ENCODE measurements around the gene PRPF6. TPM values are rescaled to one million over a fixed set of nuclear protein-coding genes. Genes with fewer than 3 reads are reported as not detected.

PRPF6 gene
- total and polyA plus RNA-seq, 2 of the 13 experiments (the other 11 are each of a cell fraction or from before 2014, with no cell fraction given) = 63.7 to 101 TPM

- TF ChIP-seq, protein P1, sequence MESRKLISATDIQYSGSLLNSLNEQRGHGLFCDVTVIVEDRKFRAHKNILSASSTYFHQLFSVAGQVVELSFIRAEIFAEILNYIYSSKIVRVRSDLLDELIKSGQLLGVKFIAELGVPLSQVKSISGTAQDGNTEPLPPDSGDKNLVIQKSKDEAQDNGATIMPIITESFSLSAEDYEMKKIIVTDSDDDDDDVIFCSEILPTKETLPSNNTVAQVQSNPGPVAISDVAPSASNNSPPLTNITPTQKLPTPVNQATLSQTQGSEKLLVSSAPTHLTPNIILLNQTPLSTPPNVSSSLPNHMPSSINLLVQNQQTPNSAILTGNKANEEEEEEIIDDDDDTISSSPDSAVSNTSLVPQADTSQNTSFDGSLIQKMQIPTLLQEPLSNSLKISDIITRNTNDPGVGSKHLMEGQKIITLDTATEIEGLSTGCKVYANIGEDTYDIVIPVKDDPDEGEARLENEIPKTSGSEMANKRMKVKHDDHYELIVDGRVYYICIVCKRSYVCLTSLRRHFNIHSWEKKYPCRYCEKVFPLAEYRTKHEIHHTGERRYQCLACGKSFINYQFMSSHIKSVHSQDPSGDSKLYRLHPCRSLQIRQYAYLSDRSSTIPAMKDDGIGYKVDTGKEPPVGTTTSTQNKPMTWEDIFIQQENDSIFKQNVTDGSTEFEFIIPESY (CRISPR knock-in tag; IDR thresholded peaks at IDR 0.05) = peak; percentile 77
- no peak for TF ChIP-seq ZNF557 (CRISPR knock-in tag; IDR thresholded peaks at IDR 0.05)
- TF ChIP-seq, protein P2, sequence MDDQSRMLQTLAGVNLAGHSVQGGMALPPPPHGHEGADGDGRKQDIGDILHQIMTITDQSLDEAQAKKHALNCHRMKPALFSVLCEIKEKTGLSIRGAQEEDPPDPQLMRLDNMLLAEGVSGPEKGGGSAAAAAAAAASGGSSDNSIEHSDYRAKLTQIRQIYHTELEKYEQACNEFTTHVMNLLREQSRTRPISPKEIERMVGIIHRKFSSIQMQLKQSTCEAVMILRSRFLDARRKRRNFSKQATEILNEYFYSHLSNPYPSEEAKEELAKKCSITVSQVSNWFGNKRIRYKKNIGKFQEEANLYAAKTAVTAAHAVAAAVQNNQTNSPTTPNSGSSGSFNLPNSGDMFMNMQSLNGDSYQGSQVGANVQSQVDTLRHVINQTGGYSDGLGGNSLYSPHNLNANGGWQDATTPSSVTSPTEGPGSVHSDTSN (CRISPR knock-in tag; IDR thresholded peaks at IDR 0.05; ENCODE audit: borderline replicate concordance) = no peak
- peak; percentile 63; the same call in 2 of the 3 replicates for TF ChIP-seq MXI1 (IDR thresholded peaks at IDR 0.05; ENCODE audit: borderline replicate concordance, low read depth, low read length)
- TF ChIP-seq ELF4 (CRISPR knock-in tag; IDR thresholded peaks at IDR 0.05; ENCODE audit: borderline replicate concordance) = no peak
- peak; percentile 37; the same call in 1 of the 2 replicates for TF ChIP-seq ZNF263 (CRISPR knock-in tag; IDR thresholded peaks at IDR 0.05)
- 0 out of 2 replicates have a peak, but pooled peaks have one; percentile 46 for TF ChIP-seq E2F1 (CRISPR knock-in tag; IDR thresholded peaks at IDR 0.05)
- TF ChIP-seq, protein P3, sequence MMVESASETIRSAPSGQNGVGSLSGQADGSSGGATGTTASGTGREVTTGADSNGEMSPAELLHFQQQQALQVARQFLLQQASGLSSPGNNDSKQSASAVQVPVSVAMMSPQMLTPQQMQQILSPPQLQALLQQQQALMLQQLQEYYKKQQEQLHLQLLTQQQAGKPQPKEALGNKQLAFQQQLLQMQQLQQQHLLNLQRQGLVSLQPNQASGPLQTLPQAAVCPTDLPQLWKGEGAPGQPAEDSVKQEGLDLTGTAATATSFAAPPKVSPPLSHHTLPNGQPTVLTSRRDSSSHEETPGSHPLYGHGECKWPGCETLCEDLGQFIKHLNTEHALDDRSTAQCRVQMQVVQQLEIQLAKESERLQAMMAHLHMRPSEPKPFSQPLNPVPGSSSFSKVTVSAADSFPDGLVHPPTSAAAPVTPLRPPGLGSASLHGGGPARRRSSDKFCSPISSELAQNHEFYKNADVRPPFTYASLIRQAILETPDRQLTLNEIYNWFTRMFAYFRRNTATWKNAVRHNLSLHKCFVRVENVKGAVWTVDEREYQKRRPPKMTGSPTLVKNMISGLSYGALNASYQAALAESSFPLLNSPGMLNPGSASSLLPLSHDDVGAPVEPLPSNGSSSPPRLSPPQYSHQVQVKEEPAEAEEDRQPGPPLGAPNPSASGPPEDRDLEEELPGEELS (CRISPR knock-in tag; IDR thresholded peaks at IDR 0.05) = peak; percentile 65; the same call in 1 of the 2 replicates
- peak; percentile 30; the same call in 1 of the 2 replicates for TF ChIP-seq ZNF766 (CRISPR knock-in tag; IDR thresholded peaks at IDR 0.05; ENCODE audit: borderline replicate concordance)
- TF ChIP-seq GZF1 (CRISPR knock-in tag; IDR thresholded peaks at IDR 0.05) = no peak
- peak; percentile 72; the same call in 1 of the 2 replicates for TF ChIP-seq ZNF556 (CRISPR knock-in tag; IDR thresholded peaks at IDR 0.05; ENCODE audit: borderline replicate concordance)
- TF ChIP-seq ESRRA (CRISPR knock-in tag; IDR thresholded peaks at IDR 0.05; ENCODE audit: low read depth) = peak; percentile 16; the same call in 1 of the 2 replicates
- no peak; the same call in 1 of the 2 replicates for TF ChIP-seq SMAD3 (CRISPR knock-in tag; IDR thresholded peaks at IDR 0.05)
- no peak for TF ChIP-seq NFRKB (IDR thresholded peaks at IDR 0.05)
- no peak for TF ChIP-seq ZNF136 (CRISPR knock-in tag; IDR thresholded peaks at IDR 0.05; ENCODE audit: low read depth)
- no peak for TF ChIP-seq CAMTA2 (CRISPR knock-in tag; IDR thresholded peaks at IDR 0.05; ENCODE audit: borderline replicate concordance)
- TF ChIP-seq NCOA2 (CRISPR knock-in tag; IDR thresholded peaks at IDR 0.05) = no peak; the same call in 1 of the 2 replicates
- no peak for TF ChIP-seq FOXC1 (CRISPR knock-in tag; IDR thresholded peaks at IDR 0.05; ENCODE audit: borderline replicate concordance)
- TF ChIP-seq ZNF441 (CRISPR knock-in tag; IDR thresholded peaks at IDR 0.05; ENCODE audit: borderline replicate concordance) = 0 out of 2 replicates have a peak, but pooled peaks have one; percentile 56
- peak; percentile 59 for TF ChIP-seq ARNTL (CRISPR knock-in tag; IDR thresholded peaks at IDR 0.05)
- no peak for TF ChIP-seq ZNF703 (CRISPR knock-in tag; IDR thresholded peaks at IDR 0.05; ENCODE audit: borderline replicate concordance)
- no peak for TF ChIP-seq IRX3 (CRISPR knock-in tag; IDR thresholded peaks at IDR 0.05; ENCODE audit: borderline replicate concordance, low read depth)
- no peak for TF ChIP-seq HMG20B (CRISPR knock-in tag; conservative IDR thresholded peaks at IDR 0.05)
Observed at GRCh38 chr20:64057628-64058498, 76.9 kb downstream of the PRPF6 start (continued).

All from HepG2 (cell line).